ENCODE results near the gene GSG1L.

Gene GSG1L

GRCh38 chr16:27772093-27772825, 291.3 kb downstream of the GSG1L start:
- no peak for DNase-seq (ENCODE audit: insufficient read length, low spot score)
- no peak for TF ChIP-seq PAX5 (IDR thresholded peaks at IDR 0.05; ENCODE audit: insufficient read depth, low read length, severe bottlenecking)
- TF ChIP-seq POLR2A (IDR thresholded peaks at IDR 0.05; ENCODE audit: low read depth, low read length): no peak
- no peak for TF ChIP-seq POLR2AphosphoS5 (IDR thresholded peaks at IDR 0.05; ENCODE audit: low read depth, low read length)
- TF ChIP-seq TAF1 (IDR thresholded peaks at IDR 0.05; ENCODE audit: low read depth, low read length): no peak
- TF ChIP-seq SPI1 (IDR thresholded peaks at IDR 0.05; ENCODE audit: low read depth, low read length): no peak
- TF ChIP-seq POU2F2 (IDR thresholded peaks at IDR 0.05; ENCODE audit: low read depth, low read length): no peak
- no peak for FAIRE-seq

- TF ChIP-seq PAX5 (IDR thresholded peaks at IDR 0.05; ENCODE audit: insufficient read depth, low read length, severe bottlenecking) (no peak), TAF1 (IDR thresholded peaks at IDR 0.05; ENCODE audit: low read depth, low read length) (no peak), POLR2AphosphoS5 (IDR thresholded peaks at IDR 0.05; ENCODE audit: low read depth, low read length) (no peak), SPI1 (IDR thresholded peaks at IDR 0.05; ENCODE audit: low read depth, low read length) (no peak), POLR2A (IDR thresholded peaks at IDR 0.05; ENCODE audit: low read depth, low read length) (no peak), POU2F2 (IDR thresholded peaks at IDR 0.05; ENCODE audit: low read depth, low read length) (no peak)
- FAIRE-seq: no peak
- no peak for DNase-seq (ENCODE audit: insufficient read length, low spot score)
Observed at GRCh38 chr16:27771201-27771910, 292.2 kb downstream of the GSG1L start.

GRCh38 chr16:27770271-27771196, 293.0 kb downstream of the GSG1L start:
- FAIRE-seq (no peak), DNase-seq (ENCODE audit: insufficient read length, low spot score) (no peak)
- no peak for TF ChIP-seq PAX5 (IDR thresholded peaks at IDR 0.05; ENCODE audit: insufficient read depth, low read length, severe bottlenecking)
- no peak for TF ChIP-seq POLR2AphosphoS5 (IDR thresholded peaks at IDR 0.05; ENCODE audit: low read depth, low read length)
- TF ChIP-seq SPI1 (IDR thresholded peaks at IDR 0.05; ENCODE audit: low read depth, low read length): no peak
- TF ChIP-seq POU2F2 (IDR thresholded peaks at IDR 0.05; ENCODE audit: low read depth, low read length): no peak
- TF ChIP-seq POLR2A (IDR thresholded peaks at IDR 0.05; ENCODE audit: low read depth, low read length): no peak
- TF ChIP-seq TAF1 (IDR thresholded peaks at IDR 0.05; ENCODE audit: low read depth, low read length): no peak

- FAIRE-seq (no peak), DNase-seq (ENCODE audit: insufficient read length, low spot score) (no peak)
- no peak for TF ChIP-seq PAX5 (IDR thresholded peaks at IDR 0.05; ENCODE audit: insufficient read depth, low read length, severe bottlenecking)
- TF ChIP-seq POU2F2 (IDR thresholded peaks at IDR 0.05; ENCODE audit: low read depth, low read length): no peak
Observed at GRCh38 chr16:27769561-27770255, 293.8 kb downstream of the GSG1L start.

- FAIRE-seq: no peak
- TF ChIP-seq POLR2A (IDR thresholded peaks at IDR 0.05; ENCODE audit: low read depth, low read length): no peak
- no peak for TF ChIP-seq POLR2AphosphoS5 (IDR thresholded peaks at IDR 0.05; ENCODE audit: low read depth, low read length)
- DNase-seq (ENCODE audit: insufficient read length, low spot score): no peak
Observed at GRCh38 chr16:27768651-27769272, 294.8 kb downstream of the GSG1L start.

- no peak for FAIRE-seq
- no peak for TF ChIP-seq SPI1 (IDR thresholded peaks at IDR 0.05; ENCODE audit: low read depth, low read length)
- no peak for TF ChIP-seq TAF1 (IDR thresholded peaks at IDR 0.05; ENCODE audit: low read depth, low read length)
- TF ChIP-seq PAX5 (IDR thresholded peaks at IDR 0.05; ENCODE audit: insufficient read depth, low read length, severe bottlenecking): no peak
- no peak for TF ChIP-seq POU2F2 (IDR thresholded peaks at IDR 0.05; ENCODE audit: low read depth, low read length)
Observed at GRCh38 chr16:27767971-27768591, 295.4 kb downstream of the GSG1L start.

GRCh38 chr16:27767081-27767480, 296.4 kb downstream of the GSG1L start:
- FAIRE-seq: no peak
- no peak for DNase-seq (ENCODE audit: insufficient read length, low spot score)
- TF ChIP-seq SPI1 (IDR thresholded peaks at IDR 0.05; ENCODE audit: low read depth, low read length) (no peak), POLR2A (IDR thresholded peaks at IDR 0.05; ENCODE audit: low read depth, low read length) (no peak), PAX5 (IDR thresholded peaks at IDR 0.05; ENCODE audit: insufficient read depth, low read length, severe bottlenecking) (no peak), POU2F2 (IDR thresholded peaks at IDR 0.05; ENCODE audit: low read depth, low read length) (no peak), POLR2AphosphoS5 (IDR thresholded peaks at IDR 0.05; ENCODE audit: low read depth, low read length) (no peak), TAF1 (IDR thresholded peaks at IDR 0.05; ENCODE audit: low read depth, low read length) (no peak)

More at GRCh38 chr16:27767971-27768591, 295.4 kb downstream of the GSG1L start:
- DNase-seq (ENCODE audit: insufficient read length, low spot score): no peak

GRCh38 chr16:27766236-27766925, 297.1 kb downstream of the GSG1L start:
- TF ChIP-seq PAX5 (IDR thresholded peaks at IDR 0.05; ENCODE audit: insufficient read depth, low read length, severe bottlenecking) (no peak), POU2F2 (IDR thresholded peaks at IDR 0.05; ENCODE audit: low read depth, low read length) (no peak), SPI1 (IDR thresholded peaks at IDR 0.05; ENCODE audit: low read depth, low read length) (no peak), POLR2A (IDR thresholded peaks at IDR 0.05; ENCODE audit: low read depth, low read length) (no peak), TAF1 (IDR thresholded peaks at IDR 0.05; ENCODE audit: low read depth, low read length) (no peak), POLR2AphosphoS5 (IDR thresholded peaks at IDR 0.05; ENCODE audit: low read depth, low read length) (no peak)
- DNase-seq (ENCODE audit: insufficient read length, low spot score): no peak
- FAIRE-seq: no peak
